ENCODE results near the gene CYP1A1.

- TF ChIP-seq, protein P1, sequence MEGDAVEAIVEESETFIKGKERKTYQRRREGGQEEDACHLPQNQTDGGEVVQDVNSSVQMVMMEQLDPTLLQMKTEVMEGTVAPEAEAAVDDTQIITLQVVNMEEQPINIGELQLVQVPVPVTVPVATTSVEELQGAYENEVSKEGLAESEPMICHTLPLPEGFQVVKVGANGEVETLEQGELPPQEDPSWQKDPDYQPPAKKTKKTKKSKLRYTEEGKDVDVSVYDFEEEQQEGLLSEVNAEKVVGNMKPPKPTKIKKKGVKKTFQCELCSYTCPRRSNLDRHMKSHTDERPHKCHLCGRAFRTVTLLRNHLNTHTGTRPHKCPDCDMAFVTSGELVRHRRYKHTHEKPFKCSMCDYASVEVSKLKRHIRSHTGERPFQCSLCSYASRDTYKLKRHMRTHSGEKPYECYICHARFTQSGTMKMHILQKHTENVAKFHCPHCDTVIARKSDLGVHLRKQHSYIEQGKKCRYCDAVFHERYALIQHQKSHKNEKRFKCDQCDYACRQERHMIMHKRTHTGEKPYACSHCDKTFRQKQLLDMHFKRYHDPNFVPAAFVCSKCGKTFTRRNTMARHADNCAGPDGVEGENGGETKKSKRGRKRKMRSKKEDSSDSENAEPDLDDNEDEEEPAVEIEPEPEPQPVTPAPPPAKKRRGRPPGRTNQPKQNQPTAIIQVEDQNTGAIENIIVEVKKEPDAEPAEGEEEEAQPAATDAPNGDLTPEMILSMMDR (conservative IDR thresholded peaks at IDR 0.05 in 1 of 2, IDR thresholded peaks at IDR 0.05 in 1 of 2; ENCODE audit: low read depth in 1 of 2, low read length in 2 of 2), result no peak
- TF ChIP-seq EZH2 (IDR thresholded peaks at IDR 0.05; ENCODE audit: low read length, missing control alignments), result no peak
Observed at GRCh38 chr15:74676801-74677200, 48.5 kb downstream of the CYP1A1 start.

All from fibroblast of lung (primary cell).